HL-60 (cell line): Measurements from ENCODE around the gene MYO3A.

Experiments used
- POLR2AphosphoS5 ChIP-seq: IDR thresholded peaks from 2 replicates; pipeline ENCODE4 v1.6.1; 2012; ENCODE audit warnings: low read depth
- TF ChIP-seq, protein P1 (sequence below): IDR thresholded peaks from one replicate; pipeline ENCODE4 v1.5.1; 2011; ENCODE audit warnings: low read length, control low read depth, inconsistent platforms; ENCODE audit not compliant: insufficient read depth

DNA sequence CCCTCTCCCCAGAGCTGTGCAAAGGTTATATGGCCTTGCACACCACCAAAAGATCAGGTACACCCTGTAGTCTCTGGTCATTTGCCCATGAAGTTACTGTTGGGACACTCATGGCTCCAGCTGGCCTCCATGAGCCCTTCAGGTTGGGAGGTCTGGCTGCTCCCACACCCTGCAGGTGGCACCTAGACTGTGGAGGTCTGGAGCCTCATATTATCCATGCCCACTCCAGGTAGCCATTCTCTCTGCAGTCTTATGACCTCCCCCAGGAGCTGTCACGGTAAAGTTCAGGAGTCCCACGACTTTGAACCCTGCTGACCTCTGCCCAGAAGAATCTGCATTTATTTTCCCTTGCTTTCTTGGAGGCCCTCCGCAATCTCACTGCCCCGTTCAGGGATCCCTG lies 243.3 kb downstream of the MYO3A start:
- TF ChIP-seq, protein P1, sequence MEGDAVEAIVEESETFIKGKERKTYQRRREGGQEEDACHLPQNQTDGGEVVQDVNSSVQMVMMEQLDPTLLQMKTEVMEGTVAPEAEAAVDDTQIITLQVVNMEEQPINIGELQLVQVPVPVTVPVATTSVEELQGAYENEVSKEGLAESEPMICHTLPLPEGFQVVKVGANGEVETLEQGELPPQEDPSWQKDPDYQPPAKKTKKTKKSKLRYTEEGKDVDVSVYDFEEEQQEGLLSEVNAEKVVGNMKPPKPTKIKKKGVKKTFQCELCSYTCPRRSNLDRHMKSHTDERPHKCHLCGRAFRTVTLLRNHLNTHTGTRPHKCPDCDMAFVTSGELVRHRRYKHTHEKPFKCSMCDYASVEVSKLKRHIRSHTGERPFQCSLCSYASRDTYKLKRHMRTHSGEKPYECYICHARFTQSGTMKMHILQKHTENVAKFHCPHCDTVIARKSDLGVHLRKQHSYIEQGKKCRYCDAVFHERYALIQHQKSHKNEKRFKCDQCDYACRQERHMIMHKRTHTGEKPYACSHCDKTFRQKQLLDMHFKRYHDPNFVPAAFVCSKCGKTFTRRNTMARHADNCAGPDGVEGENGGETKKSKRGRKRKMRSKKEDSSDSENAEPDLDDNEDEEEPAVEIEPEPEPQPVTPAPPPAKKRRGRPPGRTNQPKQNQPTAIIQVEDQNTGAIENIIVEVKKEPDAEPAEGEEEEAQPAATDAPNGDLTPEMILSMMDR, result no peak
- no peak for TF ChIP-seq POLR2AphosphoS5
